Activated naive CD4-positive, alpha-beta T cell treated with Interleukin-2 at 50 U/mL for 16 hours (primary cell): ENCODE data around the gene TANC1.
A peak's percentile ranks its signal among the peaks of the same experiment; 100 is the strongest.

ENCODE experiments used
- DNase-seq: peaks from one replicate; pipeline ENCODE4 v3.0.0-alpha.2; 2020

The TANC1 gene

DNA sequence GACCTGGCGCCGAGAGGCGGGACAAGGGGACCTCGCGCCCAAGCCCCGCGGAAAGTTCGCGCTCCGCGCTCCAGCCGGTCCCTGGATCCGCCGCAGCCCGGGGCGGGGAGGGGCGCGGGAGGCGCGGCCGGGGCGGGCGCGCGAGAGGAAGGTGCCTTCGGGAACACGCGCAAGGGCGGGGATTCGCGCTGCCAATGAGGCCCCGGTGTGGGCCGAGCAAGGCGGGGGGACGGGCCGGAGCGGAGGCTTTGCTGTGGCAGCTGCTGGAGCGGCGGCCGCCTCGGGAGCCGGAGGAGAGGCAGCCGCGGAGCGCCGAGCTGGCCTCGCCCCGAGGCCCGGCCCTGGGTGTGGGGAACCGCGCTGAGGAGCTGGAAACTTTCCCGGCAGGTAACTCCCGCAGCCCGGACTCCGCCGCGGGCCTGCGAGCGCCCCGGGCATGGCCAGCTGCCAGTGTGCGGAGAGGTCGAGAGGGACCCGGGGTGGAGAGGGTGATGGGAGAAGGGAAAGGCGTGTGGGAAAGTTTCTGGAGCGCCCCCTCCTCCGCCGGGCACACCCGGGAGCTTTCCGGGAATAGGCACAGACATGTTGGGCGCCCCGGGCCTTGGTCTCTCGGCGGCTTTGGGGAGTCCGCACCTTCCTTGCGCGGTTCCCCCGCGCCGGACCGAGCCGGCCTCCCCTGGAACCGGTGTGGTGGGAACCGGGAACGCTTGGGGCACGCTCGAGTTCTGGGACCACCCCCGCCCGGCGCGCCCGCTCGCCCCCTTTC is at the start of gene TANC1:
TSS of gene TANC1 (plus strand) at position 245 of the 766 bp plus-strand sequence. CDS start 97,271 bp downstream, outside the sequence.
- DNase-seq = peak; percentile 56

GRCh38 chr2:158921599-158922408 is 46.6 kb upstream of the TANC1 start:
- no peak for DNase-seq

DNA sequence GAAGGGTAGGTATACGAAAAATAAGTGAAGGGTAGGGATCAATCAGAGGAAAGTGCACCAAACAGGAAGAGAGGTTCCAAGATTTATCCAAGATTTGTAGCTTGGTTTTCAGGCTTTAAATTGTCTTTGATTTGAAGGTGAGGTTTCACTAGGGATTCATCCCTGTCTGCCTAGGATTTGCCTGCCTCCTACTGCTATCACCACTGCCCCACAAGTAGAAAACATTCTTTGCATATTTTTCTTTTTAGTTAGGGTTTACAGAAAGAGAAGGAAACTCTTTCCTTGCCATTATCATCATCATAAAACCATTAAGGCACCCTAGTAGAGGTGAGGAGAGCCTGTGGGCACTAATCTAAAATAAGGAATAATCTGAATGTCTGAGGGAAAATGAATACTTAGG is 45.8 kb upstream of the TANC1 start:
- no peak for DNase-seq

DNA sequence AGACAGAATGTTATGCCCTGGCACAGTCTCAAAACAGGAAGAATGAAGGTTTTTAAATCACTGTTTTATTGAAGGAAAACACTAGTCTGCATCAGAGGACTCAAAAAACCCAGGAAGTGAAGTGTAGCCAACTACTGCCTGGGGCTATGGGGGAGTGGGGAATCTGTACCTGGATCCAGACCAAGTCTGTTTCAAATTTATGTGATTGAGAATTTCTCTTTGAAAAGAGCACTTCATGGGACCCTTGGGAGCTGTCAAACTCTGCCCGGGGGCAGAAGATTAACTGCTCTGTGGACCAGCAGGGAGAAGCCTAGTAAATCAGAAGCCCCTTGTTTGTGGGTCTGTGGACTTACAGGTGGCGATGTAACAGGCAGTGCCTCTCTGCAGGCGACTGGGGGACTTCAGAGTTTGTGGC is 45.3 kb upstream of the TANC1 start:
- no peak for DNase-seq

DNA sequence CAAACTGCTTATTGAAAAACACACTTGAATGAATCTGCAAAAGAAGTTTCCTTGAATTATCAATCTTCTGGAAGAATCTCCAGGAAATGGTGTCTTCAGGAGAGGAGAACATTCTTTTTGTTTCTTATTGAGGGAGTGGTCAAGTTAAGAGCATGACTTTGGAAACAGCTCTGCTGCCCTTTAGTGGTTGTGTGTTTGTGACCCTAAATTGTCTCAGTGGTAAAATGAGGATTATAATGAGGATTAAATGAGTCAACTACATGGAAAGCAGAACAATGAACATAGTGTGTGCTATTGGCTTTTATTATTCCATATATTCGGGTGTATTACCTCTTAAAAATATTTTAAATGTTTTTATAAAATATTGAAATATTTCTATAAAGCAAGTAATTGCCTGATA is 44.8 kb upstream of the TANC1 start:
- DNase-seq = no peak

GRCh38 chr2:158926478-158926948 is 41.9 kb upstream of the TANC1 start:
- no peak for DNase-seq

DNA sequence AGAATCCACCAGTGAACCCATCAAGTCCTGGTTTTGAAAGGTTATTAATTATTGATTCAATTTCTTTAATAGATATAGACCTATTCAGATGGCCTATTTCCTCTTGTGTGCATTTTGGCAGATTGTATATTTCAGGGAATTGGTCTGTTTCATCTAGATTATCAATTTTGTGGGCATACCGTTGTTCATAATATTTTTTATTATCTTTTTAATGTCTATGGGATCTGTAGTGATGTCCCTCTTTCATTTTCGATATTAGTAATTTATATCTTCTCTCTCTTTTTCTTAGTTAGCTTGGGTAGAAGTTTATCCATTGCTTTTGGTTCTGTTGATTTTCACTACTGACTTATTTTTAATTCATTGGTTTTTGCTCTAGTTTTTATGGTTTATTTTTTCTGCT is 39.9 kb upstream of the TANC1 start:
- DNase-seq = no peak

GRCh38 chr2:158928965-158929364 is 39.5 kb upstream of the TANC1 start:
- no peak for DNase-seq

DNA sequence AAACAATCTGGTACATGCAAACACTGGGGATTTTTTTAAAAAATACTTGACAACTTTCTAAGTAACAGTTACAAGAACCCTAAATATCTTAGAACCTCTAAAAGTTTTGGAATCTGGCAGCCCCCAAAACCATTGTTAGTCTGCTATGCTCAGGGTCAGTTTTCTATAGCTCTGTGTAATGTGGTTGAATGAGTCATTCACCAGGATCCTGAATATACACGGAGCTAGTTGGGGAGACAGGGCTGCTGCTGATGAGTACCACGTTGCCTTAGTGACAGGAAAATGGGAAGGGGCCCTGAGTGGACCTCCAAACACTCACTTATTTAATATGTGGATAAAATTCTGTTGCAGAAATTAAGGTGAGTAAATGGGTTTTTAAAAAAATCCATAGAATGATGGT is 36.9 kb upstream of the TANC1 start:
- DNase-seq = no peak

GRCh38 chr2:158932131-158932645 is 36.3 kb upstream of the TANC1 start:
- DNase-seq = no peak

GRCh38 chr2:158934170-158934569 is 34.3 kb upstream of the TANC1 start:
- no peak for DNase-seq

GRCh38 chr2:158935617-158936016 is 32.8 kb upstream of the TANC1 start:
- DNase-seq = no peak

- no peak for DNase-seq
These were observed 31.5 kb upstream of the TANC1 start for GRCh38 chr2:158936978-158937377.

DNA sequence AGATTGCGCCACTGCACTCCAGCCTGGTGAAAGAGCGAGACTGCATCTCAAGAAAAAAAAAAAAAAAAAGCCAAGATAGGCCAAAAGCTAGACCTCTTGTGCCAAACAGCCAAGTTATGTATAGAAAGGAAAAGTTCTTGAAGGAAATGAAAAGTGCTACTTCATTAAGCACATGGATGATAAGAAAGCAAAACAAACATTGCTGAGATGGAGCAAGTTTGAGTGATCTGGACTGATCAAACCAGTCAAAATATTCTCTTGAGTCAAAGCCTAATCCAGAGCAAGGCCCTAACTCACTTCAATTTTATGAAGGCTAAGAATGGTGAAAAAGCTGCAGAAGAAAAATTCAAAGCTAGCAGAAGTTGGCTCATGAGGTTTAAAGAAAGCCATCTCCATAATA is 28.1 kb upstream of the TANC1 start:
- DNase-seq = no peak

- DNase-seq = no peak
These were observed 24.5 kb upstream of the TANC1 start for GRCh38 chr2:158943973-158944372.

- DNase-seq = no peak
These were observed 19.3 kb upstream of the TANC1 start for GRCh38 chr2:158948964-158949699.

DNA sequence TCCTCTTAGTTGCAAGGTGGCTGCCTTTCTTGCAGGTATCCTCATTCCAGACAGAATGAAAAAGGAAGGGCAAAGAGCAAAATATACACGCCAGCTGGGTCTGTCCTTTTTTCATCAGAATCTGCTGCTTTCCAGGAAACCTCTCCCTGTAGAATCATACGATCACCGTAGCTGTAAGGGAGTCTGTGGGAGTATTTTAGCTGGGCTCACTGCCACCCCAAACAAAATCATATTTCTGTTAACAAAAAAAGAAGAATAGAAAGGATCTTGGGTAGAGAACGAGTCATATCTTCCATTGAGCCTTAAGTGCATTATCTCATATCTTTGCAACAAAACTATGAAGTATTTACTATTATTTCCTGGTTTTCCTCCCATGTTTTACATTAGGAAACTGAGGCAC is 15.0 kb upstream of the TANC1 start:
- no peak for DNase-seq

- DNase-seq = peak; percentile 39
These were observed 14.3 kb upstream of the TANC1 start for GRCh38 chr2:158953926-158954763.

- no peak for DNase-seq
These were observed 12.5 kb upstream of the TANC1 start for GRCh38 chr2:158955842-158956365.

- DNase-seq = no peak
These were observed 10.1 kb upstream of the TANC1 start for GRCh38 chr2:158958365-158958764.

- DNase-seq = no peak
These were observed 8.2 kb upstream of the TANC1 start for GRCh38 chr2:158960193-158960592.

GRCh38 chr2:158962074-158962473 is 6.4 kb upstream of the TANC1 start:
- no peak for DNase-seq
